Stimulated activated CD4-positive, alpha-beta T cell treated with anti-CD3 and anti-CD28 coated beads, Interleukin-1b, Interleukin-23, amount 100 ng/mL, for 4 hours (primary cell): ENCODE measurements around the gene GK2.

Experiments used
- DNase-seq, 2 donors: peaks; one replicate each; pipeline ENCODE4 v3.0.0-alpha.2; 2020; ENCODE audit warnings: low read depth in 2 of 2

The GK2 gene

GRCh38 chr4:79408063-79408462, at the start of gene GK2:
GK2 (minus strand) TSS chr4:79408228; CDS start chr4:79408200, 28 bp downstream.
- no peak for DNase-seq

- DNase-seq, result no peak
Measured at GRCh38 chr4:79455216-79455615, 47.2 kb upstream of the GK2 start.

GRCh38 chr4:79454656-79455055, 46.6 kb upstream of the GK2 start:
- no peak for DNase-seq

- DNase-seq, result no peak
Measured at GRCh38 chr4:79450053-79450452, 42.0 kb upstream of the GK2 start.

GRCh38 chr4:79446145-79446544, 38.1 kb upstream of the GK2 start:
- no peak for DNase-seq

- no peak for DNase-seq
Measured at GRCh38 chr4:79445371-79445781, 37.3 kb upstream of the GK2 start.

GRCh38 chr4:79442422-79442821, 34.4 kb upstream of the GK2 start:
- DNase-seq, result no peak

GRCh38 chr4:79439489-79439888, 31.5 kb upstream of the GK2 start:
- DNase-seq, result no peak

- DNase-seq, result no peak
Measured at GRCh38 chr4:79431839-79432238, 23.8 kb upstream of the GK2 start.

- DNase-seq, result no peak
Measured at GRCh38 chr4:79429113-79429903, 21.3 kb upstream of the GK2 start.

- DNase-seq, result no peak
Measured at GRCh38 chr4:79426989-79427388, 19.0 kb upstream of the GK2 start.

- DNase-seq, result no peak
Measured at GRCh38 chr4:79425586-79425985, 17.6 kb upstream of the GK2 start.

- no peak for DNase-seq
Measured at GRCh38 chr4:79421483-79421882, 13.5 kb upstream of the GK2 start.

- no peak for DNase-seq
Measured at GRCh38 chr4:79413886-79414285, 5.9 kb upstream of the GK2 start.

- DNase-seq, result no peak
Measured at GRCh38 chr4:79413032-79413885, 5.2 kb upstream of the GK2 start.

- DNase-seq, result no peak
Measured at GRCh38 chr4:79404666-79405065, 3.4 kb downstream of the GK2 start.

GRCh38 chr4:79403356-79403755, 4.7 kb downstream of the GK2 start:
- no peak for DNase-seq

GRCh38 chr4:79402332-79402851, 5.6 kb downstream of the GK2 start:
- DNase-seq, result no peak

- DNase-seq, result no peak
Measured at GRCh38 chr4:79399076-79399475, 9.0 kb downstream of the GK2 start.

GRCh38 chr4:79397951-79398350, 10.1 kb downstream of the GK2 start:
- no peak for DNase-seq

GRCh38 chr4:79396794-79397193, 11.2 kb downstream of the GK2 start:
- DNase-seq, result no peak

- DNase-seq, result no peak
Measured at GRCh38 chr4:79395841-79396240, 12.2 kb downstream of the GK2 start.

GRCh38 chr4:79390890-79391289, 17.1 kb downstream of the GK2 start:
- DNase-seq, result no peak
